H9 (cell line): Measurements from ENCODE around the gene AIFM1. TPM values are rescaled to one million over a fixed set of nuclear protein-coding genes. Genes with fewer than 3 reads are reported as not detected.

Experiments used
- DNase-seq: peaks from one replicate; pipeline ENCODE4 v3.0.0-alpha.2; 2017
- H2AFZ ChIP-seq: one replicate; pipeline ENCODE4 v1.6.1; 2013; ENCODE audit warnings: mild to moderate bottlenecking, low read length, control low read depth, moderate library complexity
- H2AK5ac ChIP-seq: 2 replicates; pipeline ENCODE4 v1.6.1; 2013; ENCODE audit warnings: low read length, control low read depth, mixed read lengths; ENCODE audit not compliant: insufficient read length
- H2BK120ac ChIP-seq: one replicate; pipeline ENCODE4 v1.6.1; 2013; ENCODE audit warnings: low read depth, mild to moderate bottlenecking, low read length, control low read depth, inconsistent platforms; ENCODE audit not compliant: poor library complexity, severe bottlenecking
- H2BK12ac ChIP-seq: 2 replicates; pipeline ENCODE4 v1.6.1; 2013; ENCODE audit warnings: low read length, control low read depth, mixed read lengths, low read depth; ENCODE audit not compliant: insufficient read length
- H2BK15ac ChIP-seq: 2 replicates; pipeline ENCODE4 v1.6.1; 2013; ENCODE audit warnings: low read depth, low read length, control low read depth
- H2BK20ac ChIP-seq: one replicate; pipeline ENCODE4 v1.6.1; 2013; ENCODE audit warnings: low read depth, mild to moderate bottlenecking, low read length, control low read depth, inconsistent platforms; ENCODE audit not compliant: poor library complexity, severe bottlenecking
- H2BK5ac ChIP-seq: 2 replicates; pipeline ENCODE4 v1.6.1; 2013; ENCODE audit warnings: low read length, control low read depth, mixed read lengths; ENCODE audit not compliant: insufficient read length
- H3K14ac ChIP-seq: 2 replicates; pipeline ENCODE4 v1.6.1; 2013; ENCODE audit warnings: low read length, control low read depth; ENCODE audit not compliant: insufficient read depth
- H3K18ac ChIP-seq: 2 replicates; pipeline ENCODE4 v1.6.1; 2013; ENCODE audit warnings: low read depth, mild to moderate bottlenecking, mixed read lengths, low read length, control low read depth; ENCODE audit not compliant: insufficient read length
- H3K23ac ChIP-seq: 2 replicates; pipeline ENCODE4 v1.6.1; 2013; ENCODE audit warnings: low read length, control low read depth, mixed read lengths, low read depth; ENCODE audit not compliant: insufficient read length
- H3K23me2 ChIP-seq: 2 replicates; pipeline ENCODE4 v1.6.1; 2013; ENCODE audit warnings: low read depth, mild to moderate bottlenecking, mixed read lengths, low read length, control low read depth; ENCODE audit not compliant: insufficient read length, poor library complexity, severe bottlenecking
- H3K27ac ChIP-seq: 2 replicates; pipeline ENCODE4 v1.5.1; 2013; ENCODE audit warnings: low read length, control low read depth, mixed read lengths, low read depth; ENCODE audit not compliant: insufficient read length
- H3K27me3 ChIP-seq: 2 replicates; pipeline ENCODE4 v1.6.1; 2013; ENCODE audit warnings: low read length, control low read depth, inconsistent platforms; ENCODE audit not compliant: insufficient read depth
- H3K4ac ChIP-seq: 2 replicates; pipeline ENCODE4 v1.6.1; 2013; ENCODE audit warnings: low read depth, mild to moderate bottlenecking, control low read depth, inconsistent platforms, low read length, moderate library complexity
- H3K4me1 ChIP-seq: 2 replicates; pipeline ENCODE4 v1.6.1; 2013; ENCODE audit warnings: low read length, control low read depth, inconsistent platforms; ENCODE audit not compliant: insufficient read depth
- H3K4me2 ChIP-seq: 2 replicates; pipeline ENCODE4 v1.6.1; 2013; ENCODE audit warnings: low read length, control low read depth, mixed read lengths; ENCODE audit not compliant: insufficient read length, insufficient read depth
- H3K56ac ChIP-seq: 2 replicates; pipeline ENCODE4 v1.6.1; 2013; ENCODE audit warnings: low read depth, mild to moderate bottlenecking, mixed read lengths, low read length, control low read depth; ENCODE audit not compliant: insufficient read length
- H3K79me1 ChIP-seq: 2 replicates; pipeline ENCODE4 v1.6.1; 2013; ENCODE audit warnings: low read depth, mild to moderate bottlenecking, moderate library complexity, low read length, control low read depth, inconsistent platforms; ENCODE audit not compliant: insufficient read depth, poor library complexity, severe bottlenecking
- H3K79me2 ChIP-seq: 2 replicates; pipeline ENCODE4 v1.6.1; 2013; ENCODE audit warnings: low read length, control low read depth, inconsistent platforms; ENCODE audit not compliant: insufficient read depth
- H3K9ac ChIP-seq: 2 replicates; pipeline ENCODE4 v1.6.1; 2013; ENCODE audit warnings: low read length, control low read depth, mixed read lengths; ENCODE audit not compliant: insufficient read length; ENCODE audit errors: extremely low read depth
- H3K9me3 ChIP-seq: one replicate; pipeline ENCODE4 v1.6.1; 2013; ENCODE audit warnings: low read depth, low read length, inconsistent platforms; ENCODE audit not compliant: control insufficient read depth
- H3T11ph ChIP-seq: one replicate; pipeline ENCODE4 v1.6.1; 2013; ENCODE audit warnings: mild to moderate bottlenecking, low read length, control low read depth, inconsistent platforms
- H4K20me1 ChIP-seq: one replicate; pipeline ENCODE4 v1.6.1; 2013; ENCODE audit not compliant: control insufficient read depth, insufficient read length, insufficient read depth
- H4K5ac ChIP-seq: 2 replicates; pipeline ENCODE4 v1.6.1; 2013; ENCODE audit warnings: low read depth, mild to moderate bottlenecking, mixed read lengths, low read length, control low read depth; ENCODE audit not compliant: insufficient read length
- H4K8ac ChIP-seq: replicated peaks from 2 replicates; pipeline ENCODE4 v1.6.1; 2013; ENCODE audit warnings: low read length, control low read depth, mixed read lengths, low read depth; ENCODE audit not compliant: insufficient read length
- H4K91ac ChIP-seq: 2 replicates; pipeline ENCODE4 v1.6.1; 2013; ENCODE audit warnings: low read depth, mild to moderate bottlenecking, moderate library complexity, mixed read lengths, low read length, control low read depth; ENCODE audit not compliant: insufficient read length
- H3K27ac Mint-ChIP-seq, 3 experiments: 2 replicates in 2 of 3; 3 replicates in 1 of 3; pipeline ENCODE4 v1.8.0; 2020 to 2021; ENCODE audit warnings: mixed read lengths in 3 of 3, mild to moderate bottlenecking in 1 of 3, moderate library complexity in 1 of 3
- H3K27me3 Mint-ChIP-seq: 2 replicates; pipeline ENCODE4 v1.8.0; 2021; ENCODE audit warnings: low read depth, mild to moderate bottlenecking, moderate library complexity, mixed read lengths
- H3K36me3 Mint-ChIP-seq, 3 experiments: 2 replicates in 2 of 3; 3 replicates in 1 of 3; pipeline ENCODE4 v1.8.0; 2020 to 2021; ENCODE audit warnings: low read depth in 3 of 3, mixed read lengths in 3 of 3; ENCODE audit not compliant: insufficient read depth in 1 of 3
- H3K4me1 Mint-ChIP-seq, 2 experiments: 2 replicates each; pipeline ENCODE4 v1.8.0; 2020; ENCODE audit warnings: mixed read lengths in 2 of 2
- H3K4me3 Mint-ChIP-seq, 2 experiments: 2 replicates in 1 of 2; 3 replicates in 1 of 2; pipeline ENCODE4 v1.8.0; 2020 to 2021; ENCODE audit warnings: mild to moderate bottlenecking in 2 of 2, mixed read lengths in 2 of 2, moderate library complexity in 1 of 2
- H3K9me3 Mint-ChIP-seq, 2 experiments: 2 replicates in 1 of 2; 3 replicates in 1 of 2; pipeline ENCODE4 v1.8.0; 2020; ENCODE audit warnings: mild to moderate bottlenecking in 2 of 2, mixed read lengths in 2 of 2, moderate library complexity in 1 of 2
- WGBS: extraction: QIAGEN DNeasy Blood & Tissue Kit; methylation state at CpG from one replicate; pipeline ENCODE4 v1.1.7; 2013; ENCODE audit warnings: missing lambda C conversion rate, low lambda C conversion rate, mixed read lengths; ENCODE audit not compliant: insufficient read length; ENCODE audit errors: extremely low coverage; 5-methylcytosine and 5-hydroxymethylcytosine counted together
- total RNA-seq: library from RNA; stranded (reverse); gene quantifications from 2 replicates; pipeline ENCODE4 v1.2.1, GENCODE V29; 2021
- TF ChIP-seq, protein P1 (sequence below): fragments of 200-600 bp; sonication (generic); conservative IDR thresholded peaks from 3 replicates; pipeline ENCODE4 v1.8.0; 2021; ENCODE audit warnings: antibody characterized with exemption, mild to moderate bottlenecking

AIFM1 gene
- total RNA-seq, 1 experiment from 2014 or later: 43.7 TPM

DNA sequence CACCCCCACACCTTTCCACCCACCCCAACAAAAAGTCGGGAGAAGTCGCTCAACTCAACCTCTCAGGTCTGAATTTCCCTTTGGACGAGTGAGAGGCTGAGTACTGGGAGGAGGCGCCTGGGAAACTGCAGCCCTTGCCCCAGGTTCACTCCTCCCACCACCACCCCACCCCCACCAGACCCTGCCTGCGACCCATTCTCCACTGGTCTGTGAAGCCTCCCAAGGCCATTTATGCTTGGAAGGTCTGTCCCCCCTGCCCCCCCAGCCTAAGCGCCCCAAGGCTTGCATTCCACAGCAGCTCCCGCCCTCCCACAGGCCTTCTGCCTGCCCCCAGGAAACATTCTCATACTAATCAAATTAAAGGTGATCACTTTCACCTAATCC lies 82.5 kb downstream of the AIFM1 start:
- no peak overlapping the region for H3K18ac ChIP-seq
- Mint-ChIP-seq H3K4me3 (no peak overlapping the region), H3K27ac (no peak overlapping the region), H3K4me1 (peaks cover 10 to 43% of the 10 kb centered on the region in 2 experiments), H3K27me3 (peaks cover 12% of the 10 kb centered on the region), H3K9me3 (peaks cover 0 to 80% of the 10 kb centered on the region in 2 experiments; a peak in 3 of 5 replicates), H3K36me3 (peaks cover 0 to 2% (median 0%) of the 10 kb centered on the region in 3 experiments; a peak in 1 of 7 replicates)
- no peak for DNase-seq
- H4K20me1 ChIP-seq: no peaks in the 10 kb centered on the region
- no peak overlapping the region for H3K56ac ChIP-seq
- no peak overlapping the region for H2BK20ac ChIP-seq
- no CpG with 5 or more reads among the region's 7 CpGs for WGBS
- no peak overlapping the region for H2BK12ac ChIP-seq
- H2AK5ac ChIP-seq: no peak overlapping the region
- H2BK15ac ChIP-seq: no peak overlapping the region
- H2BK120ac ChIP-seq: no peak overlapping the region
- no peak overlapping the region for H3K9ac ChIP-seq
- H3K23ac ChIP-seq: no peak overlapping the region
- TF ChIP-seq, protein P1, sequence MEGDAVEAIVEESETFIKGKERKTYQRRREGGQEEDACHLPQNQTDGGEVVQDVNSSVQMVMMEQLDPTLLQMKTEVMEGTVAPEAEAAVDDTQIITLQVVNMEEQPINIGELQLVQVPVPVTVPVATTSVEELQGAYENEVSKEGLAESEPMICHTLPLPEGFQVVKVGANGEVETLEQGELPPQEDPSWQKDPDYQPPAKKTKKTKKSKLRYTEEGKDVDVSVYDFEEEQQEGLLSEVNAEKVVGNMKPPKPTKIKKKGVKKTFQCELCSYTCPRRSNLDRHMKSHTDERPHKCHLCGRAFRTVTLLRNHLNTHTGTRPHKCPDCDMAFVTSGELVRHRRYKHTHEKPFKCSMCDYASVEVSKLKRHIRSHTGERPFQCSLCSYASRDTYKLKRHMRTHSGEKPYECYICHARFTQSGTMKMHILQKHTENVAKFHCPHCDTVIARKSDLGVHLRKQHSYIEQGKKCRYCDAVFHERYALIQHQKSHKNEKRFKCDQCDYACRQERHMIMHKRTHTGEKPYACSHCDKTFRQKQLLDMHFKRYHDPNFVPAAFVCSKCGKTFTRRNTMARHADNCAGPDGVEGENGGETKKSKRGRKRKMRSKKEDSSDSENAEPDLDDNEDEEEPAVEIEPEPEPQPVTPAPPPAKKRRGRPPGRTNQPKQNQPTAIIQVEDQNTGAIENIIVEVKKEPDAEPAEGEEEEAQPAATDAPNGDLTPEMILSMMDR: no peak
- no peaks in the 10 kb centered on the region for H3K23me2 ChIP-seq
- no peaks in the 10 kb centered on the region for H3K27me3 ChIP-seq
- no peak overlapping the region for H2AFZ ChIP-seq
- no peak overlapping the region for H3K4me2 ChIP-seq
- H4K91ac ChIP-seq: no peak overlapping the region
- H2BK5ac ChIP-seq: no peak overlapping the region
- H3K14ac ChIP-seq: no peak overlapping the region
- H3K4ac ChIP-seq: no peak overlapping the region
- H3T11ph ChIP-seq: no peak overlapping the region
- H4K8ac ChIP-seq: no peak overlapping the region
- no peaks in the 10 kb centered on the region for H3K9me3 ChIP-seq
- no peak overlapping the region for H3K27ac ChIP-seq
- H3K4me1 ChIP-seq: 0 out of 2 replicates have a peak, but pooled peaks cover 3% of the 10 kb centered on the region
- H4K5ac ChIP-seq: no peak overlapping the region
- H3K79me2 ChIP-seq: no peaks in the 10 kb centered on the region
- H3K79me1 ChIP-seq: no peaks in the 10 kb centered on the region
